Choroid plexus epithelial cell (primary cell): ENCODE measurements around the gene EPHA1.

Source experiments
- DNase-seq: peaks from one replicate; pipeline ENCODE4 v3.0.0-alpha.2; 2010; ENCODE audit warnings: low read depth
- H3K4me3 ChIP-seq: 2 replicates; pipeline ENCODE4 v1.5.1; 2011; ENCODE audit warnings: low read depth, mild to moderate bottlenecking, control low read depth, low read length, moderate library complexity
- TF ChIP-seq, protein P1 (sequence below): conservative IDR thresholded peaks from 2 replicates; pipeline ENCODE4 v1.5.1; 2011; ENCODE audit warnings: low read depth, mild to moderate bottlenecking, control low read depth, inconsistent platforms, low read length, moderate library complexity

EPHA1 gene

DNA sequence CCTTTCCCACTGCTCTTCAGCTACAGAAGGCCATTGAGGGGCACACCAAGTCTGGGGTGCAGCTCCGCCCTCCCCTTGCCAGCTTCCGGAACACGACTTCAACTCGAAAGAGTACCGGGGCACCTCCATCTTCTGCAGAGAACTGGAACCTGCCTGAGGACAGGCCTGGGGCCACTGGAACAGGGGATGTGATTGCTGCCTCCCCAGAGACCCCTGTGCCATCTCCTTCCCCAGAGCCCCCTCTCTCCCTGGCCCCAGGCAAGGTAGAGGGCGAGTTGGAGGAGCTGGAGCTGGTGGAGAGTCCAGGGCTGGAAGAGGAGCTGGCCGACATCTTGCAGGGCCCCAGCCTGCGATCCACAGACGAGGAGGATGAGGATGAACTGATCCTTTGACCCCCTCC lies 57.1 kb downstream of the EPHA1 start:
- TF ChIP-seq, protein P1, sequence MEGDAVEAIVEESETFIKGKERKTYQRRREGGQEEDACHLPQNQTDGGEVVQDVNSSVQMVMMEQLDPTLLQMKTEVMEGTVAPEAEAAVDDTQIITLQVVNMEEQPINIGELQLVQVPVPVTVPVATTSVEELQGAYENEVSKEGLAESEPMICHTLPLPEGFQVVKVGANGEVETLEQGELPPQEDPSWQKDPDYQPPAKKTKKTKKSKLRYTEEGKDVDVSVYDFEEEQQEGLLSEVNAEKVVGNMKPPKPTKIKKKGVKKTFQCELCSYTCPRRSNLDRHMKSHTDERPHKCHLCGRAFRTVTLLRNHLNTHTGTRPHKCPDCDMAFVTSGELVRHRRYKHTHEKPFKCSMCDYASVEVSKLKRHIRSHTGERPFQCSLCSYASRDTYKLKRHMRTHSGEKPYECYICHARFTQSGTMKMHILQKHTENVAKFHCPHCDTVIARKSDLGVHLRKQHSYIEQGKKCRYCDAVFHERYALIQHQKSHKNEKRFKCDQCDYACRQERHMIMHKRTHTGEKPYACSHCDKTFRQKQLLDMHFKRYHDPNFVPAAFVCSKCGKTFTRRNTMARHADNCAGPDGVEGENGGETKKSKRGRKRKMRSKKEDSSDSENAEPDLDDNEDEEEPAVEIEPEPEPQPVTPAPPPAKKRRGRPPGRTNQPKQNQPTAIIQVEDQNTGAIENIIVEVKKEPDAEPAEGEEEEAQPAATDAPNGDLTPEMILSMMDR = no peak
- H3K4me3 ChIP-seq = no peak overlapping the region
- no peak for DNase-seq

DNA sequence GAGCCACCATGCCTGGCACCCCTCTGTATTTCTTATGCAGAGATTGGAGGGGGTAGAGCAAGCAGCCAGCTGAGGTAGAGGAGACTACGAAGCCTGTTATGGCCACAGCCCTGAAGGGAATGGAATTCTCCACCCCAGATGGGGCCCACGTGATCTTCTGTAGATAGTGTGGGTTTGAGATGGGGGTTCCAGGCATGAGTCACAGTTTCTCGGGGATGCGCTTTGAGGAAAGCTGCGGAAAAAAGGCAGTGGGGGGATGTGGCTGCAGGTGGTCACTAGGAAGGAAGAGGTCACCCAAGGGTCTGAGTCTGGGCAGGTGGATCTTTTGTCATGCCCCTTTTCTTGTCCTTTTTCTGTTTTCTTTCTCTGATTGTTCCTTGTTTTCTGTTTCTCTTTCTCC lies 57.6 kb downstream of the EPHA1 start:
- DNase-seq = no peak
- H3K4me3 ChIP-seq = no peak overlapping the region
- TF ChIP-seq, protein P1 = no peak

DNA sequence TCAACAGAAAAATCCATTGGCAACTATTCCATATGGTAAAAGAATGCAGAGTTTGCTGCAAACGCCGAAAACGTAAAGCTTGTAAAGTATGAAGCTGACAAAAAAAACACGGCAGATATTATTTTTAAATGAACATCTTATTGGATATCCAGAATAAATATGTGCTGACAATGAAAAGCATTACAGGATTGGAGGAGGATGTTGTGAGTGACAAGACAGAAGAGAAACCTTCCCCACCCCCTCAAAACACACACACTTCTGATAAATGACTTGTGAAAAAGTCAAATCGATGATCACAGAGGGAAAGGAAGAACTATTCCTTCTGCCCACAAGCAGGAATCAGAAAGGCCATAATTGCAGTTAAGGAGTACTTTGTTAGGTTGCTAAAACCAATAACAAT lies 60.7 kb downstream of the EPHA1 start:
- TF ChIP-seq, protein P1 = no peak
- H3K4me3 ChIP-seq = no peak overlapping the region
- no peak for DNase-seq

DNA sequence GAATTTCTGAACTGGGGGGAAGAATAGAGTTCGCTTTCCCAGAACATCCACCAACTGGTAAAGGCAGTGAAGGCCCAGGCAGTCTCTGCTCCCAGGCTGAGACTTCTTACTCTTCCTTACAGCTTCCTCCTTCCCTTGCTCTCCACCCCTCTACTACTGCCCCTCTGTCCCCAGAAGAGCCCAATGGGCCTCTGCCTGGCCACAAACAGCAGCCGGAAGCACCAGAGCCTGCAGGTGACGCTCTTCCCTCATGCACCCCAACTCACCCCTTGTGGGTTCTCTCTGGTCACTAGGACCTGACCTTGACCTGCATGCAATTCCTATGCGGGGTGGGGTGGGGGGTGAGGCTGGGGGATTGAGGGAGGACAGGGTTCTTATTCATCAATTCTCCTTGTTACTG lies 62.6 kb downstream of the EPHA1 start:
- no peak for DNase-seq
- TF ChIP-seq, protein P1 = no peak
- no peak overlapping the region for H3K4me3 ChIP-seq

DNA sequence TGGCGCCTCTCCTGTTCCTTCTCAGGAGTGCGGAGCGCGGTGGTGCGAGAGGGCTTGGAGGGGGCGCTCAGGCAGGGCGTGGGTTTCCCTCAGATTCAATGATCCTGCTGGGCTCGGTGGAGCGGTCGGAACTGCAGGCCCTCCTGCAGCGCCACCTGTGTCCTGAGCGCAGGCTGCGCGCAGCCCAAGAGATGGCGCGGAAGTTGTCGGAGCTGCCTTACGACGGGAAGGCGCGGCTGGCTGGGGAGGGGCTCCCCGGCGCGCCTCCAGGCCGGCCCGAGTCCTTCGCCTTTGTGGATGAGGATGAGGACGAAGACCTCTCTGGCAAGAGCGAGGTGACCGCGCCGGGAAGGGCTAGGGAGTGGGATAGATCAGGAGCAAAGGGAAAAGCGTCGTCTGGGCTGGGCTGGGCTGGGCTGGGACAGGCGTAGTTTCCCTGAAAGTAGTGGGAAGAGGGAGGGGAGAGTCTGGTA lies 63.2 kb downstream of the EPHA1 start:
- H3K4me3 ChIP-seq = peak overlapping the region; percentile 21
- peak; percentile 54 for DNase-seq
- TF ChIP-seq, protein P1 = peak; percentile 66

DNA sequence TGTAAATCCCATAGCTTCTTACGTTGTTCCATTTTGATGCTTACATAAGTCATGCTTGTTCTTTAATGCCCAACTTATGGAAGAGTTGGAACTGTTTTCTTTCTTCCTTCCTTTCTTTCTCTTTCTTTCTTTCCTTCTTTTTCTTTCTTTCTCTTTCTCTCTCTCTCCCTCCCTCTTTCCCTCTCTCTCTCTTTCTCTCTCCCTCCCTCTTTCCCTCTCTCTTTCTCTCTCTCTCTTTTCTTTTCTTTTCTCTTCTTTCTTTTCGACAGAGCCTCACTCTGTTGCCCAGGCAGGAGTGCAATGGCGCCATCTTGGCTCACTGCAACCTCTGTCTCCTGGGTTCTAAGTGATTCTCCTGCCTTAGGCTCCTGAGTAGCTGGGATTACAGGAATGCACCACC lies 65.1 kb downstream of the EPHA1 start:
- DNase-seq = no peak
- TF ChIP-seq, protein P1 = no peak
- no peak overlapping the region for H3K4me3 ChIP-seq

DNA sequence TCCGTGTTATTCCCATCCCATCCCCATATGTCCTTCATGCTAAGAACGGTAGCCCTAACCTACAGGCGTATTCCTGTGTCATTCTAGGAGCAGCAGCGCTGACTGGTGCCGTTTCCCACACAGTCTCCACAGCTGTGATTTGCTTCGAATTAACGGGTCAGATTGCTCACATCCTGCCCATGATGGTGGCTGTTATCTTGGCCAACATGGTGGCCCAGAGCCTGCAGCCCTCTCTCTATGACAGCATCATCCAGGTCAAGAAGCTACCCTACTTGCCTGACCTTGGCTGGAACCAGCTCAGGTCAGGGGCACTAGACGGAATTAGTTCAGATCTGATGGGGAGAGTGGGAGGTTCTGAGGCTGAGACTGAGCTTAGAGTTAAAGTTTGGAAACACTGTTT lies 66.8 kb downstream of the EPHA1 start:
- TF ChIP-seq, protein P1 = no peak
- no peak overlapping the region for H3K4me3 ChIP-seq
- no peak for DNase-seq
